HG03135 (cell line): Measurements from ENCODE around the gene HIPK2.
A peak's percentile ranks its signal among the peaks of the same experiment; 100 is the strongest.

Experiments
- ATAC-seq: cut with Tn5 transposase; IDR thresholded peaks from one replicate; pipeline ENCODE4 v1.9.1; 2021; ENCODE audit warnings: mild to moderate bottlenecking, moderate library complexity; ENCODE audit not compliant: unreplicated experiment

HIPK2 gene

DNA sequence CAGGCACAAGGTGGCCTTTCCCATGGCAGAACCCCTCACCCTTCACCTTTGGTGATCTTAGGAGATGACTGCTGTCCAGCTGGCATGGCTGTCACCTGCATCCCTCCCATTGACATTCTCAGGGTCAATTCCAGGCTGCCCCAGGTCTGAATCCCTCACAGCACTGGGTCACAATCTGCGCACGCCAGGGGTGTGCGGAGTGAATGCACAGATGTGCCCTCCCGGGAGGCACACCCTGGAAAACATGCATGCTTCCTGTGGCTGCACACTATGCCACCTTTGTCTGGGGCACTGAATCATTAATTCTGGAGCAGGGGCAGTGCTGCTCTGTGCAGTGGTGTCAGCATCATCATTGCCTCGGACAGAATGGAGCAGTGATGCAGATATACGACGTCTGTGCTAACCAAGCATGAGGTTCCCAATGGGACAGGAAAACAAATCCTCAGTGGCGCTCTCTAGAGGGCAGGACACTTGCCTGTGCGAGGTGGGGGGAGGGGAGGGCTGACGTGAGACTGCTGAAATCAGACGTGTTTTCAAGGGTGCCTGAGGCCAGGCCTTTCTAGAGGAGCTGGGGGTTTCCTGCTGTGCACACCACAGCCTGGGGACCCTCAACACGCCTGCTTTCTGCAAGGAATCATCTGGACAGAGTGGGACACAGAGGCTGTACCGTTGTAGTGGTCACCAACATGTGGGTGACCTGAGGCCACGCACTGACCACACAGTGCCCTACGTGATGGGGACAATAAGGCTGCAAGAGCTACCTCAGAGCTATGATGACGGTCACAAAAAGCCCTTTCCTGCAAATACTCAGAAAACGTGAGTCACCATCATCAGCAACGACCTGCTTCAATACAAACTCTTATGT is 77.9 kb downstream of the HIPK2 start:
- no peak for ATAC-seq

DNA sequence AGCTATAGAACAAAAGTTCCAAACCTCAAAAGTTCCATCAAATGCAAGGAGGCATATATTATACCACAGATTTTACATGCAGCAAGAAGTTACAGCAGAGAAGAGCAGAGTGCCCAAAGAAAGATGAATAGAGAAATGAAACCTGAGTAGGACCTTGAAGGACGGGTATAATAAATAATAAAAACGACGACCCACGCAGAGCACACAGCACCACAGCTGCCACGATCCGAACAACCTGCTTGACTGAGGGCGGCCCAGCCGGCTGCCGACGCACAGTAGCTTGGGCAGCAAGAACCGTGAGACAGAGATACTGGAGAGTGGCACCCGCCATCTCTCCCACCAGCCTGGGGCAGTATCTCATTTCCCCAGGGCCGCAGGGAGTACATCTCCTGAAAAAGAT is 79.0 kb downstream of the HIPK2 start:
- no peak for ATAC-seq

DNA sequence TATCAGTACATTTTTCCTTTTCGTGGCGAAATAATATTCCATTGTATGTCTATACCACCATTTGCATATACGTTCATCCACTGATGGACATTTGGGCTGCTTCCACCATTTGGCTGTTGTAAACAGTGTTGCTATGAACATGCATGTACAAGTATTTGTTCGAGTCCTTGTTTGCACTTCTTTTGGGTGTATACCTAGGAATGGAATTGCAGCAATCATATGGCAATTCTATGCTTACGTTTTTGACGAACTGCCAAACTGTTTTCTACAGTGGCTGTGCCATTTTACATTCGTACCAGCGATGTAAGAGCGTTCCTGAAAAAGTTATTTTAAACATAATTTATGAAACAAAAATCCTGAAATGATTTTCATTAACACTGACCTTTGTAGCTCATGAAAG is 79.5 kb downstream of the HIPK2 start:
- ATAC-seq, result no peak

DNA sequence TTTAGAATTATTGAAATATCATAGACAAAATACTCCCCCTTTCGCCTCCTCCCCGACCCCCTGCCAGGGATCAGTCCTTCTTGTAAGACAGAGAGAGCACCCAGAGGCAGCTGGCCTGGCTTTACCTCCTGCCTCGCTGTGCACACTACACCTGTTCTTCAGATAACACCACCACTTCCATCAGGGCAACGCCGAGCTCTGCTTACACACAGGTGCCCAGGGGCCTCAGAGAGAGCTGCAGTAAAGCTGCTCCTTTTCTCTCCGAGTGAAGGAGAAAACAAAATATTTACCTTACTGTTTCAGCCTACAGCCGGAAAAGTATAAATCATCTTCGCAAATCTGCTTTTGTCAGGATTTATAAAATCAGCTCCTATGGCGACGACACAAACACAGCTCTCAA is 80.7 kb downstream of the HIPK2 start:
- ATAC-seq, result no peak

DNA sequence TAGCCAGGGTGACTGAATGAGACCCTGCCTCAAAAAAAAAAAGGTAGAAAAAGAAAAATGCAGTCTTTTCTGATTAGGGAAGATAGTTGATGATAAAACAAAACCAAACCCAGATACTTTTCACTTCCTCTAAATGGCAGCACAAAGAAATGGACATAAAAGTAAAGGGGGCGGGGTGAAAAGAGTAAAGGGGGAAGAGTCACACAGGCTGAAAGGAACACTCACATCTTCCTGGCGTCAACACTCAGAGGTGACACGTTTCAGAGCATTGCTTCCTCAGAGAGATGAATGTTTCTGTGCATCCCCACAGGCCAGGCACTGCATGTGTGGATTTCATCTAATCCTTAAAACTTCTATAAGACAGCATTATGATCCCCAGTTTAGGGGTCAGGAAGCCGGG is 81.2 kb downstream of the HIPK2 start:
- ATAC-seq, result no peak

DNA sequence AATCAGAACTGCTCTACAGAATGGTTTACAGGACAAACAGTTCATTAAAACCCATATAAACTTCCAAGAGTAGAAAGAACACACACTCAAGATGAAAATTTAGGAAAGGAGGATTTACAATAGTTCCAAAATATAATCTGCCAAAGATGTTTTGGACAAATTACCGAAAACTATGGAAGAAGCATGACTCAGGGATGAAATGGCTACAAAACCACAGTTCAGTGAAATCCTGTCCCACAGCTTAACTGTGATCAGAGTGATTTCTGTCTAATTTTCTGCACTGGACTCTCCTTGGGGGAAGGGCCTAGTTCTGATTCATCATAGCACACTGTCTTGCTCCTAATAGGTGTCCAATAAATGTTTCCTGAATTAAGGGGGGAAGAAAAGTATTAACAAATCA is 82.2 kb downstream of the HIPK2 start:
- no peak for ATAC-seq

DNA sequence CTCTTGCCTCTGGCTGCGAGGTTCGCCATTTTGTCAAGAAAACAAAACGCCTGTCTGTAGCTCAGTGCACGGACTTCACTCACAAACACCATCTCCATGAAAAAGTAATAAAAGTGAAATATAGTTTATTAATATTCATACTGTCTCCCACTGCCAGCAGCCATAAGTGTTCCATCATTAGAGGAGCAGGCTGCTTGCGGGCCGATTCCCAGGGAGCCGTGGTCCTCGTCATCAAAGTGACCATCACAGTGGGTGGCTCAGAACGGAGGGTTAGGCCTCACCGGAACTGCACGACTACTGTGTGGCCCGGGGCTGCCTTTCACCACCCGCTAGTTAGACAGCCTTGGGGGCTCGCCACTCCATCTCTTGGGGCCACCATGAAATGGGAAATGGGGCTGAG is 82.7 kb downstream of the HIPK2 start:
- ATAC-seq, result no peak

DNA sequence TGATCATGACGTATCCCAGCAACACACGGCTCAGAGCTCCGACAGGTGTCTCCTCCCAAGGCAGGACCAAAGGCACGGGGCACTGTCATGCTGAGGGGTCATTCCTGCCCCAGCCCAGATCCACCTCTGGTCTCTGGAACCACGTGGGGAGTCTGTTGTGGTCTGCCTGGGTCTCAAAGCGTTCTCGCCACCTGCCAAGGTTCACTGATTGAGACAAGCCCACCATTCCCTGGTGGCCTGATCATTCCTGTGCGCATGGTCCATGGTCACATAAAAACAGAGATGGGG is 83.5 kb downstream of the HIPK2 start:
- ATAC-seq, result no peak

DNA sequence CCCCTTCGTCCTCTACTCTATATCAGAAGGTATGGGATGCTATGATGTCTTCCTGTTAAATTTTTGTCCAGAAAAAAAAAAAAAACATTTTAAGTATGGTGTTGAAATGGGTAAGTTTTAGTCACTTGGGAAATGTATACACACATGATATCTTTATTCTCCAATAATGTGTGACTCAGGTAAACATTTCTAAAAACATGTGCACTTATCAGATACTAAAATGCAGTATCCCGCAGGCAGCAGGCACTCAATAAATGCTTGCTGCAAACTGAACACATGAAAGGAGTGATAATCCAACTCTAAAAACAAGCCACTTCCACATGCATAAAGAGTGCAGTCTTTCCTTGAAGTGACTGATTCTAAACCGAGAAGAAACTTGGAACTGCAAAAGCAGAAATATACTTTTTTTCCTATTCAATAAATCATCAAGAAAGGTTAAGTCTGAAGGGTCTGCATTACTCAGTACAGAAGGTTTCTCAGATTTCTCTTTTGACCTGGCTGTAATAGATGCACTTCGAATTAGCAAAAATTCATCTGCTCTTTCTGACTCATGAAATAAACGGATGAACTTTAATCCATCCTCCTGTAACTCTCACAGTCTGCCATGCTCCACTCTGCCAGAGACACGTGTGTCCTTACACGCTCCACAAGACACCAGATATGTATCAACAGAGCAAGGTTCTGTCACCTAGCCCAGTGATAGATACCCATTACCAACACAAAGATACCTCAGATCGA is 84.0 kb downstream of the HIPK2 start:
- ATAC-seq, result no peak

DNA sequence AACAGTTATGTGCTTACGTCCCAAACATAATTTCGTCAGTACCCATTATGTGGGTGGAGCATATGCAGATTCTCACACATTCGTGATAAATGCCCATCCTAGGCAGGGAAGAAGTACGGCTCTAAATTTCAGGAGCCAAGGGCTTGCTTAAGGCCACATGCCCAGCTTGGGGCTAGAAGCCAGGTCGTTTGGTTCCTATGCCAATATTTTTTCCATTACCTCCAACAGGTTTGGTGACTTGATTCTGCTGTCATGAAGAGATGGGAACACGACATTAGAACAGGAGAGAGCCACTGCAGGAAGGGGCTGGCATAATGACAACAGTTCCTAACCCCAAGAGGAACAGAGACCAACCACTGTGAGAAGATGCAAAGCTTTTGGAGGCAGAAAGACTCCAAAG is 85.1 kb downstream of the HIPK2 start:
- ATAC-seq, result no peak

DNA sequence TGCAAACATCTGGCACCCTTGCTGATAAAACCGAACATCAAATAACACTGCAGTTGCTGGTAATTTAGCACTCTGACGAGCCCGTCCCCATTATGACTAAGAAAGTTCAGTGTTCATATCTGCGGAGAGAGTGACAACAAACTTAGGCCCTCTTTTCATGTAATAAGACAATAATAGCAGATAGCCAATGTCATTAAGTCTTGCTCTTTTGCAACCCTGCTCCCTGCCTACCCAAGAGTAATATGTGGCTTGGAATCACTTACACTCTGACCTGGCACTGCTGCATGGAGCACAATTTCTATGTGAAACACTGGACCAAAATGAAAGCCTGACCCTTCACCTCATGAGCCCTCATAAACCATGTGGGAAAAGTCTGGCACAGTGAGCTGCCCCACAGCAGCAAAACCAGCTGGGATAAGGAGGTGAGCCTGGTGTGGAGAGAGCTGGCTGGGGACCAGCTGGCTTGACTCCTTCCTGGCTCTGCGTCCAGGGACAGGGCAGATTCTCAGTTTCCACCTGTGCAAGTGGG is 86.5 kb downstream of the HIPK2 start:
- ATAC-seq, result no peak

DNA sequence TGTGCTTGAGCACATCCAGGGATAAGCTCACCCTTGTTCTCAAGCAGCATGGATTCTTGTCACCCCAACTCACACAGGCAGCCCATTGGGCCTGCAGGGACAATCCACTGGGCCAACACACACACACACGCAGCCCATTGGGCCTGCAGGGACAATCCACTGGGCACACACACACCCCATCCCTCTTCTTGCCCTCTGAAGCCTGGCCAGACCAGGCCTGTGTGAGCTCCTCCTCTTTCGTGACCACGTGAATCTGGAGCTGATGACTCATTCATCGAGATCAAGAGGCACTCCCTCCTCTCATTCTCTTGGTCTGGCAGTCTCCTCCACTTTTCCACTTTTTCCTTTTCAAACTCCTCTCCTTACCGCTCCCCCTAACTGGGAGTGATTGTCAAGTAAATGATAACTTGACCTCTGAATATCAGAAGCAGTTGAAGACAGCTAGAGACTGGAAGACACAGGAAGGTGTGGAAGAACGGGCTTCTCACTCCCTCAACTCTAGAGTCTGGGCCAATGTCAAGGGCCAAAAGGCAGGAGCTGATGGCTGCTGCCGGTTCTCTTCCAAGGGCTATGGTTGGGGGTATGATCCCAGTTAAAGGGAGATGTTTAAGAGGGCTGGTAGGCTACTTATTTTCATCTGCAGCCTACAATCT is 89.7 kb downstream of the HIPK2 start:
- no peak for ATAC-seq

DNA sequence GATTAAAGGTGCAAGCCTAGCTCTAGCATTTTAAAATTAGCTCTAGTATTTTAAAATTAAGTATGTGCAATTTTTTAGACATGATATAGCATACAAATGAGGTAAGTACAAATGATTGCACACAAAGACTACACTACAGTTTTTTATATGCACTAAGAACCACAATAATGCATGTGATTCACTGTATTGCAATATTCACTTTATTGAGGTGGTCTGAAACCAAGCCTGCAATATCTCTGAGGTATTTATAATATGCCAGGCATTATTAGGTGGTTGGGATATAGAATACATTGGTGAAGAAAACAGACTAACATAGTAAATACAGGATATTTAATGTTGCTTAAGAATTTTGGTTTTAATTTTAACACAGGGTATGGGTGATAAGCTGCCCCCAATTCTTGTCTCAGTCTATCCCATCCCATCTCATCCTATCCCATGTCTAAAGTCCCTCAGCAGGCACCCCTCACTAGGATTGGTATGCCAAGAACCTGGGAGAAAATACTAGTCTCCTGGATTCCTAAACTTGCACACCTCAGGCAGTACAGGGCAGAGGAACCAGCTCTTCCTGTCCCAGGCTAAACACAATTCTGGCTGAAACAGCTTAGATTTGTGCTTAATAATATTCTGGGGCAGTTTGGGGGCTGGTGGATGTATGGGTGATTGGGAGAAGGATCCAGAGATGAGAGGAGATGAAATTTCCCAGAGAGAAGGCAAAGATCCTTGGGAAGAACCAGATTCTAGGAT is 90.4 kb downstream of the HIPK2 start:
- ATAC-seq, result no peak

DNA sequence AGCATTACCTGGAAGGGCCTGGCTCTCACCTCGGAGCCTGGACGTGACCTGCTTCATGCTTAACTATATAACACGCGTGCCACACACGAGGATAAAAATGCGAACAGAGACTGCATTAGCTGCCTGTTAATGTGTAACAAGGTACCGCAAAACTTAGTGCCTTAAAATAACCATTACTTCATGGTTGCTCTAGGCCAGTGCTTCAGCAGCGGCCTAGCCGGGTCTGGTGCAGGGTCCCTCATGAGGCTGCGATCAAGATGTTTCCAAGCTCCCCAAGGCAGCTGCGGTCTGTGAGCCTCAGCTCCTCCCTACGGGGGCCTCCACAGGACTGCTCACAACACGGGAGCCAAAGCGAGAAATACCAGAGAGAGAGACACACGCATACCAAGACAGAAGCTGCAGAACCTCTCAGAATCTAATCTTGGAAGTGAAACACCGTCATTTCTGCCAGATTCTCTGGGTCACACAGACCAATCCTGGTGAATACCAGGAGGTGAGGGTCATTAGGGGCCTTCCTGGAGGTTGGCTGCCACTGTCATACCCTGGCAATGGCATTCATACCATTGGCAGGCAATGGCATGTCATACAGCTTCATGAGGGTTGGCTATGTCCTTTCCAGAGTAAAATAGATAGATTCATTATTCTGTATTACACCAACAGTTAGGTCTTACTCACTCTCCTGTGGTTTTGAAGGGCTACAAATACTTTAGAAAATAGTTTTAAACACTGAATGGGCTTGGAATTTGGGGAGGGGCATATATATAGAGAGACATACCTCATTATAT is 94.5 kb downstream of the HIPK2 start:
- ATAC-seq, result no peak

DNA sequence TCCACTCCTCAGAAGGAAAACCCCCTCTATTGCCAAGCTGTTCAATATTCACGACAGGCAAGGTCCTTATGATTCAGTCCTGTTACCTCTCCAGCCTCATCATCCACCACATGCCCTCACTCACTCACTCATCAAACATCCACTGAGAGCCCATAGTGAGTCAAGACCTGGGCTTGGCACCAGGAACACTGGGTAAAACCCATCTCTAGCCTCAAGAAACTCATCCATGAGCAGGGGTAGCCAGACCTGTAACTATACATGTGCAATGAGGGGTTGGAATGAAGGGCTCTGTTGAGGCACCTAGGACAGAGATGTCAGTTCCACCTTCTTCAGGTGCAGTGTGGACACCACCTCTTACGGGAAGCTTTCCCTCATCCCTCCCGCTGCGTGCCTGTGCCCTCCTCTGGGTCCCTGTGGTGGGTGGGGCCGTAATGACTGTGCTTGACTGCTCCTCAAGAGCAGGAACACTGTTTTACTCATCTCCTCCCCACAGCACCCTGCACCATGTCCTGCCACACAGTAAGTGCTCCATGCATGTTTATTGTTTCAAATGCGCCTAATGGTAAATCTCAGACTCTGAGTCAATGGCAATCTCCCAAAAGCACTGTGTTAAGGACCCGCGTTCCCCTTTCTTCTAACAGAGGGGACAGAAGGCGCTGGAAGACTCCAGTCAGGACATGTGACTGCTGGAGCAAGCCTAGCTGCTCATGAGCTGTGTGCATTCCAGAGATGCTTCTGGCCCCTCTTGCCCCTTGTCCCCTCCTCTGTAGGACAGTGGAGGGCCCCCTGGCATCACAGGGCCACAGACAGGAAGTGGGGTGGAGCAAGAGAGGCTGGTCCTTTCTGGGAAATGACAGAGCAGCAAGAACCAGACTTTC is 95.4 kb downstream of the HIPK2 start:
- no peak for ATAC-seq

DNA sequence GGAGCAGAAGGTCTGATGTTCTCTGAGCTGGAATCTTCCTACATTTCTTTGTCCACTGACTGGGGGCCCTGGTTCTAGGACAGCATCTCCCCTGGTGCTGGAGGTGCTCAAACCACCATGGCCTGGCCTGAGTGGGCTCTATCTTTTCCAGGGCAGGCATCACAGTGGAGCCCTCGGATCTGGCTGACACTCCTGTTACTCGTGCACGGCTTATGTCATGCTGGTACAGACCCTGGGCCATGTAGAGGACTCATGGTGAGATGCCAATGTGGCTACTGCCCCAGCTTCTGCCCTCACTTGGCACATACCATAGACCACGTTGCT is 96.0 kb downstream of the HIPK2 start:
- no peak for ATAC-seq

DNA sequence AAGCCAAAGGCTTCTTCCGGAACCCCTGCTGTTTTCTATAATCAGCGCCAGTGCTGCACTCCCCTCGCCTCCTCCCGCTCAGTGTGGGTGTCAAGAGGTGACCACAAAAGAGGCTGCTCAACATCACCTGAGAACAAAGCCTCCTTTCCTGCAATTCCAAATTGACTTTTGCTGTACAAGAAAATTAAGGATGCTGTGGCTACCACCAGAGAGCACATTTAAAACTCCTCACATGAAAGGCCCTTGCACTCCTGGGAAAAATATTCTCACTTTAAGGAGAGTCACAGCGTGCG is 96.4 kb downstream of the HIPK2 start:
- no peak for ATAC-seq

DNA sequence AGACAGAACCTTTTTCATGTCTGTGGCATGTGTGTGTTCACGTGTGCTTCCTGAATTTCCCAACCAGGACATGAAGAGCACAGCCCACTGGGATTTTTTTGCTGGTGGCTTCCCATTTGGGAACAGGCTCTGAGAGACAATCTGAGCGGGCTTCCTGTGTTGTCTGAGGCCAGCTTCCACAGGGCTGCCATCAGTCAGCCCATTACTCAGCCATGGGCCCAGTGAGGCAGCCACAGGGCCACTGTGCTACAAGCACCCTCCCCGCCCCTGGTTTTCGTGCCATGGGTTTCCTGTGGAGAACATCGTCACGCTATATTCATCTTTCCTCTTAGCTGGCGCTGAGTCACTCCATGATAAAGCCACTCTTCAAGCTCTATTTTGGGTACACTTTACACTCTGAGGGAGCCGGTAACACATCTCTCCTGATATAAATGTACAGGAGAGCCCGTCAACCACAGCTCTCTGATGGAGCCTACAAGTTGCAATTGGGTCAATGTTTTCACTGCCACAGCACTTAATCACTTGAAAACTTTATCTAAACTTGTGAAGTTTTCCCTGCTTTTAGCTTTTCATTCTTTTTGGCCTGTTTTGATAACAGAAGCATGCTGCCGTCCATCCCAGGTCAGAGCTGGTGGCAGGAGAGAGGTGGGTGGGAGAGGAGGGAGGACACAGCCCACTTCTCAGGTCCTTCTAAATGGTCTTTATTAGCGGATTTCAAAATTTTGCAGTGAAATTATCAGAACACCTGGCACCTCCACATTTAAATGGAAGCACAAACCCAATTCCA is 96.9 kb downstream of the HIPK2 start:
- ATAC-seq, result peak; percentile 50
